HG02938 (cell line): ENCODE results near the gene VPS13D.
"Not testable (repeated sequence)": the region's sequence is repeated elsewhere in the genome, so short reads cannot be mapped to it uniquely, and the experiment has no call there.

ENCODE experiments used
- ATAC-seq: cut with Tn5 transposase; IDR thresholded peaks from one replicate; pipeline ENCODE4 v1.9.1; 2021; ENCODE audit warnings: mild to moderate bottlenecking, moderate library complexity; ENCODE audit not compliant: unreplicated experiment

Gene VPS13D

GRCh38 chr1:12462586-12462985, 232.8 kb downstream of the VPS13D start:
- no peak for ATAC-seq

DNA sequence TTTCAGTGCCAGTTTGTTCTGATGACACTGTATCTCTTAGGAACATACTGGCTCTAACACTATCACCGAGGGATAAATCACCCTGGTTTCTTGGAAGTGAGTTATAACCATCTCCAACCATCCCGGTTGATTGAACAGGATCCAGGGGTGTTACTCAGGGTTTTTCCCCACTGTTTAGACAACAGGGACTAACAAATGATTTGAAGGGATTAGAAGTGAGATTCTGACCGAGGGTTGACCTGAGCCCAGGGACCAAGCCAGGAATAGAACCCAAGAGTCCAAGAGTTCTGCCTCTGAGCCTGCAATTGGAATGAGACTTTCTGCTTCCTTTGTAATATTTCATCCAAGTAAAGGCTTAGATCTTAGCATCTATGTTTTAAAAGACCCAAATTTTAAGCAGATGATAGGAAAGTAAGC, 234.2 kb downstream of the VPS13D start:
- ATAC-seq: no peak

DNA sequence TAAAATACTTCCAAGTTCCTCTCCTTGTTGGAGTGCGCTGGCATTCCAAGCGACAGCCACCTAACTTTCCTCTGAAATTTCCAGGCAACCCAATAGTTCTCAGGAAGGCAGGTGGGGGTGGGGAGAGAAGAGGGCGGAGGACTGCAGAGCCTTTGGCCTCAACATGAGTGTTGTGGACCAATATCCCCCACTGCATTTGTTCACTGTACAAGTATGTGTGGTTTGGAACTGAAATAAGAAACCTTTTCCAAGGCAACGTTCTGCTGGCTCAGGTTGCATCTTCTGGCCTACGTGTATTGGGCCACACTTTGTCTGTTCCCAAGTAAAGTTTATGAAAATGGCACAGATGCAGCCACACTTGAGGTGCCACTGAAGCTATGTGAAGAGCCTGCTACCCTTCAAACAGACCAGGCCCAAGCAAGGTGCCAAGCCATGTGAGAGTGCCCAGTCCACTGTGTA, 234.8 kb downstream of the VPS13D start:
- ATAC-seq: no peak

GRCh38 chr1:12465126-12465525, 235.3 kb downstream of the VPS13D start:
- ATAC-seq: no peak

DNA sequence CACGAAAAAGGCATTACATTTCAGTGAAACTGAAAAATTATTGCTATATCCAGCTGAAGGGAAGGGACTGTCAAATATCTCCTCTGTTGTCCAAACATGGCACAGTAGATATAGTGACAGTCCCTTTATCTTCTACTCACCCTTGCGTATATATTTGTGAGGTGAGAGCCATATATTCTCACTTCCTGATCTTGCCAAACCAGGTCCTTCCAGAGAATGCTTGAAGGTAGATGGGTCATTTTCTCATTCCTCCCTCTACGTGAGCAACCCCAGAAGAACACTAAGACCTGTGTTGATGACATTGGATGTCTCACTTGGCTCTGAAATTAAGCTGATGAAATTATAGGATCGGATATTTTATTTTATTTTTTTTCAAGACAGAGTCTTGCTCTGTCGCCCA, 237.0 kb downstream of the VPS13D start:
- ATAC-seq: no peak

DNA sequence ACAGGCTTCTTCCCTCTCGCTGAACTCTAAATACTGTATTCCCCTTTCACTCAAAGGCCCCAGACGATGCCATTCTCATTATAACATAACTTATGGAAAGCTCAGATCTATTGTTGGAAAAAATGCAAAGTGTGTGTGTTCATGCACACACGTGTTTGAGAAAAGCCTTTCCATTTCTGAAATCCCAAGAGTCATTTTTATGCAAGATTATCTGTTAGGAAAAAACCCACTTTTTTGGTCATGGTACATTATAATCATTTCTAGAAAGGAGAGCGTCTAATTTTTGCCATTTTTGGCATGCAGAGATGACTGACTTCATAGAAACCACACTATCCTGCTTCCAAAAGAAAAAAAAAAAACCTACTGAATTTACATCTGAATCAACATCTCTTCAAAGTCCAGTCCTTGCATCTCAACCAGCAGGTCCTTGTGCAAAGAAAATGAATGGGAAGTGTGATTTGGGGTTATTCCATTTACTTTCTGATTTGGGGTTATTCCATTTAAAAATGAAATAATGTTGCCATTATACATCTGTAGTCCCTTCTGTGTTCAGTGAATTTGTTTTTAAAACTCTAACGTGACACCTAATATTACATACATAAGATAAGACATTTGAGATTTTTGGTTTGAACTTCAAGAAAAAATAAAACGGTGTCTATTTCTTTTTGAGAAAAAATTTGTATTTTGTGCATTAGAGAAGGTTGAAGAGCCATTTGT, 237.9 kb downstream of the VPS13D start:
- no peak for ATAC-seq

DNA sequence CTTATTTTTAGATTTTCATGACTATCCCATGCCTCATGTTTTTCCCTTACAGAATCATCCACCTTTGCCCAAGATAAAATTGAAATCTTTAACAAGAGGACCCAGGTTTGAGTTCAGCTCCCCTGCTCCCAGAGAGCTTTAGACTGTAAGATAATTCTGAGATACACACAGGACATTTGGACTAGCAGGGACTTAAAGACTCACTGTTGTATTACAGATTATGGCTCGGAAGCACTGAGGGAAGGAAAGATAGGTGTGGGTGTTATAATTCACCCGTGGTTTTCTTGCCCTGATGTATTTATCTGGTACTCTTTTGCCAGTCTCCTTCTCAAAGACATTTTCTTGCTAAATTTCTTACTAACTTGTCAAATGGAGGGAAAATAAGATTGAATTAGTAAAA, 238.5 kb downstream of the VPS13D start:
- ATAC-seq: no peak

DNA sequence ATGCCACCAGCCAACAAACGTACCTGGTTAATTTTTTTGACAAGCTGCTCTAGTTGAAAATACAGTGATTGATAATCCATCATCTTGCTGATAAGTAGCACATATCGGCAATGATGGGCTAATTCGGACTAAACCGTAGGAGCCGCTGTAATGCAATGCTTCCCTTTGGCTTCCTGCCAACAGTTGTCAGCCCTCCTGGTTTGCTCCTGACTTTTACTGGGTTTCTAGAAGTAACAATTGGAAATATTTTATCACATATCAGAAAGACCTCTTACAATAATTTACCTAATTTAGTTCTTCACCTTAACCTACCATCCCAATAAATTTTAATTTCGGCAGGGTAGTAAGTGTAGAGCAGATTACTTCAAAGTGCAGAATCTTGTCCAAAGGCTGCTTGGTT, 239.7 kb downstream of the VPS13D start:
- ATAC-seq: no peak

DNA sequence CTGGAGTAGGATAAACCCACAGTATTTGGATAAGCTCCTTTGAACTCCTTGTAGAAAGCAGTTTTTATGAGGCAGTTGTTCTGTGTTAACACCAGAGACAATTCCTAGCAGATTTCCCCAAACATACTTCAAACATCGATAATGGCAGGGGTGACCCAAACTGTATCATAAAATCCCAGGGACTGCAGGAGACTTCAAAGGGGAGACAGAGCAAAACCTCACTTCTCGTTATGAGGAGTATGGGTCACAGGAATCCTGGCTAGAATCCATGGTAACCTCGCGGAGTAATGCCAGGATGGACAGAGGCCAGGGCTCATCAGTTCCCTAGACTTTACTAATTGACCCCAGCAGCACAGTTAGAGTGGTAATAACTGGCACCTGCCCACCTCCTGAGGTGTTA, 240.2 kb downstream of the VPS13D start:
- no peak for ATAC-seq

GRCh38 chr1:12470916-12471315, 241.1 kb downstream of the VPS13D start:
- not testable (repeated sequence) for ATAC-seq

- no peak for ATAC-seq
Measured at GRCh38 chr1:12472156-12472797, 242.4 kb downstream of the VPS13D start.

- ATAC-seq: no peak
Measured at GRCh38 chr1:12472798-12473551, 243.1 kb downstream of the VPS13D start.

DNA sequence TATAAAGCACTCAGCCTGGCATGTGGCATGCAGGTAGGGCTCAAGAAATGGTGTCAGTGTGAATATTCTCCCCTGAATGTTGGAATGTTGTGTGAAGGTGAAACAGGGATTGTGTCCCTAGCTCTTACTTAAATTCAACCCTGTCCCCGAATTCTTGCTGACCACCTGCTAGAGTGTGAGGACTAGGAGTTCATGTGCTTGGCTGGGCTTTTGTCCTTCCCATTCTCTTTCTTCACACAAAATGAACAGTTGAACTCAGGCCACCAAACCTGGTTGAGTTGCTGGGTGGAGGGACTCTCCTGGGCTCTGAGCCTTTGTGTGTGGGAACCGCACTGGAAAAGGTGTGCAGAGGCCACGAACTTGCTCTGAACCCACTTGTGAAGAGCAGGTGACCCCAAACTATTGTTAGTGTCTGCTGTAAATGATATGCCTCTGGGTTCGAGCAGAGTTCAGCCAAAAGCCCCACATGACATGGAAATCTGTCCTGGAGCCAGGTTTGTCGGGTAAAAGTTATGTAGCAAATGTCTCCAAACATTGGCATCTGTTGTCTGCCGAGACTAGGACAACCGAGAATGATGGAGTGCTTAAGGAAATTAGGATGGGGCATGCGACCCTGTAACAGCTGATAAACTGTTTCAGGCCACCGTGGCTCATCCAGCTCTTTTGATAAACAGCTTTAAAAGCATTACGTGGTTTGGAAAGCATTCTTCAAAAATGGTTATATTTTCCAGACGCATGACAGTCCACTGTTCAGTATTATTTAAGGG, 243.9 kb downstream of the VPS13D start:
- ATAC-seq: no peak

GRCh38 chr1:12475101-12475500, 245.3 kb downstream of the VPS13D start:
- ATAC-seq: no peak

- no peak for ATAC-seq
Measured at GRCh38 chr1:12475530-12475934, 245.7 kb downstream of the VPS13D start.

GRCh38 chr1:12475947-12476346, 246.1 kb downstream of the VPS13D start:
- ATAC-seq: no peak

DNA sequence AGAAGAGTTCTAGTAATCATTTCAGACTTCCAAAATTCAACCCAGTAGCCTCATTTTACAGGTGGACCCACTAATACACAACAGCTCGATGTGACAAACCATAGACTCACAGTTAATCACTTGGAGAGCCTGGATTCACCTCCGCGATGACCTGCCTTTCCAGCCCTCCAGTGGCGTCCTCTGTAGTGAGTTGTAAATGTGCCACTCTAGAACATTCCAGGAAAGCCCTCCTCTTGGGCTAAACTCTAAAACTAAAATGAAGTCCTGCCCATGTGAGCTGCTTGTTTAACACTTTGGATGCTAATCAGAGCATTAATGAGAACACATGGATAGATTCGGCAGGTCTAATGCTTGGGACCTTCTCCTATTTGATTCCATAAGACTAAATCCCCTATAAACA, 247.5 kb downstream of the VPS13D start:
- no peak for ATAC-seq

DNA sequence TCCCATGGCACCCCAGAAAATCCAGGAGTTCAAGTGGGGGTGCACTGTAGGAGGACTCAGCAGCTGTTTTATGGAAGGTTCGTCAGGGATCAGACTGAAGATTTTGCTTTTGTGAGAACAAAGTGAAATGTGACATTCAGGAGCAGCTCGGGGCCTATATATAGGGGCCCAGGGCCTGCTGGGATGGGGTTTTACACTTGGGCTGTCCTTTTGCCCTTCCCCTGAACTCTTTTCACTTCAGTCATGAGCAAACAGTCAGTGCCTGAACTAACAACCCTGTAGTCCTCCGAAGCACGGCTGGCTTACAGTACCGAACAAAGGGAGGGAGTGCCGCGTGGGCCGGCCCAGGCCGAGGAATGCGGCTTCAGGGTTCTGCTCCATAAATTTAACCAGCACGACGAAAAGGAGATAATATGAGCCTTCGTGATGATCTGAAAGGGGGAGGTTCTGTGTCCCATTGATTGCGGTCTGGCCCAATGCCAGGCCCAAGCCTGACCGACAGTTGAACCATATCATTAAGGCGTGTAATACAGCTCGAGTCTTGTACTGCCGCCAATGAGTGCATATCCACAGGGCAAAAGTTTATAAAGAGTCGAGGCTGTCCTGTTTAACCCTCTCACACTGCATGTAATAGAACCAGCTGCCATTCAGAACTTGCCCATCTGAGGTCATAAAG, 248.2 kb downstream of the VPS13D start:
- ATAC-seq: no peak

GRCh38 chr1:12478612-12478985, 248.8 kb downstream of the VPS13D start:
- ATAC-seq: no peak

DNA sequence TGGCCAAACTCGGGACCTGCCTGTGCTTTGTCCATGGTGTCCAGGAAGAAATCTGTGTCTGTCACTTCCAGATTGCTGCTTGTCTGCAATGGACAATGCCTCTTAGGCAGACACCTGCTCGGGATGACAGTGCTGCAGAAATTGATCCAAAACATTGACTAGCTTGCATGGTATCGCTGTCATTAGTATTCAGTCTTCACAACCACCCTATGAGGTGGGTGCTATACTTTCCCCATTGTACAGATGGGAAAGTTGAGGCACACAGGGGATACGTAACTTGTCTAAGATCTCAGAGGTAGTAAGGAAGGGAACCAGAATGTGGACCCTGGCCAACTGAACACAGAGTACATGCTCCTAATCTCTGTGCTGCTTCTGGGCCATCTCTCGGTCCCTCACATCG, 249.5 kb downstream of the VPS13D start:
- no peak for ATAC-seq

- ATAC-seq: no peak
Measured at GRCh38 chr1:12480041-12480440, 250.2 kb downstream of the VPS13D start.
